Glutamatergic neuron (in vitro differentiated cells): ENCODE results near the gene HSP90B1. TPM values are rescaled to one million over a fixed set of nuclear protein-coding genes. Genes with fewer than 3 reads are reported as not detected.

Source experiments
- DNase-seq: peaks from one replicate; pipeline ENCODE4 v3.0.0; 2022
- H3K27ac Mint-ChIP-seq: one replicate; pipeline ENCODE4 v1.8.0; 2020; ENCODE audit warnings: mild to moderate bottlenecking, mixed read lengths, inconsistent platforms; ENCODE audit not compliant: unreplicated experiment
- H3K27me3 Mint-ChIP-seq: one replicate; pipeline ENCODE4 v1.8.0; 2020; ENCODE audit warnings: mild to moderate bottlenecking, moderate library complexity, mixed read lengths, inconsistent platforms; ENCODE audit not compliant: unreplicated experiment
- H3K36me3 Mint-ChIP-seq: one replicate; pipeline ENCODE4 v1.8.0; 2020; ENCODE audit warnings: mild to moderate bottlenecking, mixed read lengths, inconsistent platforms; ENCODE audit not compliant: unreplicated experiment
- H3K4me1 Mint-ChIP-seq: one replicate; pipeline ENCODE4 v1.8.0; 2020; ENCODE audit warnings: mild to moderate bottlenecking, low read depth, mixed read lengths, inconsistent platforms; ENCODE audit not compliant: unreplicated experiment
- H3K4me3 Mint-ChIP-seq: one replicate; pipeline ENCODE4 v1.8.0; 2020; ENCODE audit warnings: mild to moderate bottlenecking, mixed read lengths, inconsistent platforms; ENCODE audit not compliant: unreplicated experiment
- H3K9me3 Mint-ChIP-seq: one replicate; pipeline ENCODE4 v1.8.0; 2020; ENCODE audit warnings: mild to moderate bottlenecking, moderate library complexity, mixed read lengths, inconsistent platforms; ENCODE audit not compliant: unreplicated experiment
- CTCF ChIP-seq: fragments of 200-600 bp; sonication (generic); IDR thresholded peaks from one replicate; pipeline ENCODE4 v1.5.0; 2021; ENCODE audit not compliant: partially characterized antibody, unreplicated experiment
- total RNA-seq: library from RNA; stranded (reverse); fragmentation: NEBNext Ultra II Directional; extraction: Animal tissue kit (Norgen Biotek cat#: 25700); gene quantifications from one replicate; pipeline ENCODE4 v1.2.1, GENCODE V29; 2021; ENCODE audit not compliant: unreplicated experiment

HSP90B1 gene
- total RNA-seq, 1 donor from 2014 or later: 231 TPM

DNA sequence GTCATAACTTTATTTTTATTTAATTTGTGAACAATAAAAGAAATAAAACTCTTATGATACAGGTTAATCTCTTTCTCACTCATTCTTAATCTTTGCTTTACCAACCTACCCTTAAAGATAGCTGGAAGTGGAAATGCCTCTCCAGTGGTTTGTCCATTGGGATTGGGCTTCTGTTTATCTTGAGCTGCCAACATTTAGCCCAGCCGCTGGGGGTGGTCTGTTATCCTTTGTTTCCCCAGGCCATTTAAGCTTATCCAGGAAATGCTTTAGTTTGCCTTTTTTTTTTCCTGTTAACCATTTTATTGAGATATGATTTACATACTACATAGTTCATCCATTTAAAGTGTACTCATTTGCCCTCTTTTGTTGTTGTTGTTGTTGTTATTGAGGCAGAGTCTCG is 43.7 kb downstream of the HSP90B1 start:
- no peaks in the 10 kb centered on the region for H3K36me3 Mint-ChIP-seq
- H3K27me3 Mint-ChIP-seq: peaks cover 3% of the 10 kb centered on the region
- H3K27ac Mint-ChIP-seq: no peak overlapping the region
- H3K4me3 Mint-ChIP-seq: no peak overlapping the region
- TF ChIP-seq CTCF: no peak
- DNase-seq: no peak
- H3K9me3 Mint-ChIP-seq: no peaks in the 10 kb centered on the region
- no peaks in the 10 kb centered on the region for H3K4me1 Mint-ChIP-seq

GRCh38 chr12:103975368-103975767 is 45.2 kb downstream of the HSP90B1 start:
- TF ChIP-seq CTCF: no peak
- DNase-seq: no peak
- Mint-ChIP-seq H3K36me3 (no peaks in the 10 kb centered on the region), H3K4me3 (no peak overlapping the region), H3K9me3 (no peaks in the 10 kb centered on the region), H3K4me1 (no peaks in the 10 kb centered on the region), H3K27ac (no peak overlapping the region), H3K27me3 (no peaks in the 10 kb centered on the region)

- no peak for DNase-seq
- Mint-ChIP-seq H3K9me3 (no peaks in the 10 kb centered on the region), H3K36me3 (no peaks in the 10 kb centered on the region), H3K4me3 (no peak overlapping the region), H3K27me3 (no peaks in the 10 kb centered on the region), H3K27ac (no peak overlapping the region), H3K4me1 (no peaks in the 10 kb centered on the region)
- TF ChIP-seq CTCF: no peak
Observed at GRCh38 chr12:103978384-103978982, 48.3 kb downstream of the HSP90B1 start.

- H3K4me1 Mint-ChIP-seq: no peaks in the 10 kb centered on the region
- H3K9me3 Mint-ChIP-seq: no peaks in the 10 kb centered on the region
- no peak for TF ChIP-seq CTCF
- no peaks in the 10 kb centered on the region for H3K27me3 Mint-ChIP-seq
- no peak for DNase-seq
- no peak overlapping the region for H3K4me3 Mint-ChIP-seq
- H3K36me3 Mint-ChIP-seq: no peaks in the 10 kb centered on the region
- no peak overlapping the region for H3K27ac Mint-ChIP-seq
Observed at GRCh38 chr12:103986829-103987228, 56.6 kb downstream of the HSP90B1 start.

- Mint-ChIP-seq H3K27ac (no peak overlapping the region), H3K4me3 (no peak overlapping the region), H3K36me3 (no peaks in the 10 kb centered on the region), H3K9me3 (no peaks in the 10 kb centered on the region), H3K4me1 (no peaks in the 10 kb centered on the region), H3K27me3 (no peaks in the 10 kb centered on the region)
- TF ChIP-seq CTCF: no peak
- DNase-seq: no peak
Observed at GRCh38 chr12:103994235-103994634, 64.0 kb downstream of the HSP90B1 start.
